AG09309 (cell line): ENCODE results near the gene CDCP2.

Source experiments
- DNase-seq: peaks from one replicate; pipeline ENCODE4 v3.0.0-alpha.2; 2010; ENCODE audit warnings: low read depth
- H3K4me3 ChIP-seq: 2 replicates; pipeline ENCODE4 v1.5.1; 2011; ENCODE audit warnings: mild to moderate bottlenecking, low read depth, low read length, moderate library complexity; ENCODE audit not compliant: control insufficient read depth
- CTCF ChIP-seq: IDR thresholded peaks from 2 replicates; pipeline ENCODE4 v1.5.1; 2011; ENCODE audit warnings: mild to moderate bottlenecking, low read depth, low read length, inconsistent platforms; ENCODE audit not compliant: insufficient read depth, control insufficient read depth; ENCODE audit errors: missing control alignments

The CDCP2 gene

GRCh38 chr1:54161495-54162168 lies 8.8 kb upstream of the CDCP2 start:
- no peak overlapping the region for H3K4me3 ChIP-seq
- no peak for TF ChIP-seq CTCF
- no peak for DNase-seq

- no peak for TF ChIP-seq CTCF
- H3K4me3 ChIP-seq = no peak overlapping the region
- no peak for DNase-seq
These were observed 7.6 kb upstream of the CDCP2 start for GRCh38 chr1:54160351-54160750.

- DNase-seq = no peak
- H3K4me3 ChIP-seq = no peak overlapping the region
- no peak for TF ChIP-seq CTCF
These were observed 7.0 kb upstream of the CDCP2 start for GRCh38 chr1:54159733-54160316.

DNA sequence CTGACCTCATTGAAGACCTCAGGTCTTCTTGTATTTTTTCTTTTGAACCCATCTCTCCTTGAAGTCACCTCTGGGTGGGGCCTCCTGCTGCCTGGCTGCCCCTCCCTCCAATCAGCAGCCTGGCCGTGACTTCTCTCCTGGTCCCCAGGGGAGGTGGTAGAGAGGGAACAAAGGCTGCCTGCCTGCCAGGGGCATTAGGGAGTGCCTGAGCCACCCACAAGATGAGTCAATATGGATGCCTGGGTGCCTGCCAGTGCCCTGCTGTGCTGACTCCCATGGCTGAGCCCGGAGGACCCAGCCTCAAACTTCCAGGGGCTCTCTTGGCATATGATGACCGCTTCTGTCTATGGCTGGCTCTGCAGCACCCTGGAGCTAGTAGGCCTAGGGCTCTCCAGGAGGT lies 5.3 kb upstream of the CDCP2 start:
- no peak for TF ChIP-seq CTCF
- no peak for DNase-seq
- H3K4me3 ChIP-seq = no peak overlapping the region

- no peak for TF ChIP-seq CTCF
- H3K4me3 ChIP-seq = no peak overlapping the region
- DNase-seq = no peak
These were observed 4.6 kb upstream of the CDCP2 start for GRCh38 chr1:54157401-54157800.

DNA sequence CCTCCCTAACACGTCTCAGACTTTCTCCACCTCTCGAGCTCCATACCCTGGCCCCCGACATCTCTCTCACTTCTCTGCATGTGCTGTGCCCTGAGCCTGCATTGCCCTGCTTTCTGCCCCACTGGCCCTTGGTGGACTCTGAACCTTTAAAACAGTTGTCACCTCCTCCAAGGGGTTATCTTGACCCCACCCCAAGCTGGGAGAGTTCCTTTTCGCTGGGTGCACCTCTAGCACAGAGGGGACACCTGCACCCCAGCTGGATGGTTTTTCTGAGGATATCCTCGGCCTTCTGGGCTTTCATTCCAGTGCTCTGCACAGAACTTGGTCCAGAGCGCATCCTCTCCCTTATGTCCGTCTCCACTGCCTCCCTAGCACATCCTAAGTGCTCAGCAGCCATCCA lies 4.2 kb upstream of the CDCP2 start:
- no peak overlapping the region for H3K4me3 ChIP-seq
- DNase-seq = no peak
- no peak for TF ChIP-seq CTCF
